PC-3 (cell line): Measurements from ENCODE around the gene ZNF334.

Source experiments
- EZH2 ChIP-seq: fragments of 300-600 bp; sonication (generic); IDR thresholded peaks from one replicate; pipeline ENCODE4 v1.6.1; 2017; ENCODE audit warnings: antibody characterized with exemption, mild to moderate bottlenecking, low read length; ENCODE audit not compliant: unreplicated experiment
- EZH2phosphoT487 ChIP-seq: fragments of 300-600 bp; sonication (generic); IDR thresholded peaks from 2 replicates; pipeline ENCODE4 v1.6.1; 2018; ENCODE audit warnings: mild to moderate bottlenecking, antibody characterized with exemption, low read length, borderline replicate concordance
- TF ChIP-seq, protein P1 (sequence below): fragments of 300-600 bp; sonication (generic); conservative IDR thresholded peaks from 2 replicates; pipeline ENCODE4 v1.5.1; 2017; ENCODE audit warnings: antibody characterized with exemption, low read depth, mild to moderate bottlenecking, low read length

- TF ChIP-seq, protein P1, sequence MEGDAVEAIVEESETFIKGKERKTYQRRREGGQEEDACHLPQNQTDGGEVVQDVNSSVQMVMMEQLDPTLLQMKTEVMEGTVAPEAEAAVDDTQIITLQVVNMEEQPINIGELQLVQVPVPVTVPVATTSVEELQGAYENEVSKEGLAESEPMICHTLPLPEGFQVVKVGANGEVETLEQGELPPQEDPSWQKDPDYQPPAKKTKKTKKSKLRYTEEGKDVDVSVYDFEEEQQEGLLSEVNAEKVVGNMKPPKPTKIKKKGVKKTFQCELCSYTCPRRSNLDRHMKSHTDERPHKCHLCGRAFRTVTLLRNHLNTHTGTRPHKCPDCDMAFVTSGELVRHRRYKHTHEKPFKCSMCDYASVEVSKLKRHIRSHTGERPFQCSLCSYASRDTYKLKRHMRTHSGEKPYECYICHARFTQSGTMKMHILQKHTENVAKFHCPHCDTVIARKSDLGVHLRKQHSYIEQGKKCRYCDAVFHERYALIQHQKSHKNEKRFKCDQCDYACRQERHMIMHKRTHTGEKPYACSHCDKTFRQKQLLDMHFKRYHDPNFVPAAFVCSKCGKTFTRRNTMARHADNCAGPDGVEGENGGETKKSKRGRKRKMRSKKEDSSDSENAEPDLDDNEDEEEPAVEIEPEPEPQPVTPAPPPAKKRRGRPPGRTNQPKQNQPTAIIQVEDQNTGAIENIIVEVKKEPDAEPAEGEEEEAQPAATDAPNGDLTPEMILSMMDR, result peak; percentile 94
- TF ChIP-seq EZH2, result no peak
- no peak for TF ChIP-seq EZH2phosphoT487
Observed at GRCh38 chr20:46562373-46563169, 49.2 kb upstream of the ZNF334 start.
